Tibial nerve (tissue), 4 donors: ENCODE measurements around the gene TEX47. TPM values are rescaled to one million over a fixed set of nuclear protein-coding genes. Genes with fewer than 3 reads are reported as not detected.

Source experiments
- DNase-seq, 2 donors: peaks; one replicate each; pipeline ENCODE4 v3.0.0-alpha.2; 2019; ENCODE audit warnings: low spot score in 2 of 2
- H3K27ac ChIP-seq, 4 donors: fragments of 200-600 bp; sonication (generic) in 3 of 4; one replicate each; pipeline ENCODE4 v1.5.1; 2017 to 2019; ENCODE audit warnings: mild to moderate bottlenecking in 1 of 4
- H3K27me3 ChIP-seq, 2 donors: fragments of 200-600 bp; sonication (generic) in 1 of 2; one replicate each; pipeline versions ENCODE4 v1.5.1 to v1.6.0; 2017 to 2019
- H3K36me3 ChIP-seq, 3 donors: fragments of 200-600 bp; sonication (generic); one replicate each; pipeline ENCODE4 v1.5.1; 2018 to 2019
- H3K4me1 ChIP-seq, 4 donors: fragments of 200-600 bp; sonication (generic) in 3 of 4; one replicate each; pipeline ENCODE4 v1.5.1; 2017 to 2019
- H3K4me3 ChIP-seq, 4 donors: fragments of 200-600 bp; sonication (generic) in 3 of 4; one replicate each; pipeline ENCODE4 v1.5.1; 2017 to 2019; ENCODE audit warnings: mild to moderate bottlenecking in 1 of 4, moderate library complexity in 1 of 4
- H3K9me3 ChIP-seq, 4 donors: fragments of 200-600 bp; sonication (generic) in 3 of 4; one replicate each; pipeline ENCODE4 v1.5.1; 2017 to 2019
- CTCF ChIP-seq, 5 experiments: fragments of 200-600 bp in 3 of 5; fragments of 450-650 bp in 2 of 5; sonication (generic) in 3 of 5; IDR thresholded peaks; one replicate each; pipeline ENCODE4 v1.5.1; 2016 to 2019; ENCODE audit warnings: antibody characterized with exemption in 5 of 5, mild to moderate bottlenecking in 3 of 5, moderate library complexity in 2 of 5
- EP300 ChIP-seq, 2 donors: sonication (generic); formaldehyde crosslinking; IDR thresholded peaks; one replicate each; pipeline ENCODE4 v1.6.1; 2017; ENCODE audit warnings: antibody characterized with exemption in 2 of 2, mild to moderate bottlenecking in 1 of 2
- POLR2A ChIP-seq, 2 donors: fragments of 450-650 bp; IDR thresholded peaks; one replicate each; pipeline ENCODE4 v1.6.1; 2017; ENCODE audit warnings: antibody characterized with exemption in 2 of 2, mild to moderate bottlenecking in 2 of 2, moderate library complexity in 2 of 2
- WGBS, 2 donors: methylation state at CpG; one replicate each; pipeline ENCODE4 v1.1.5; 2018; 5-methylcytosine and 5-hydroxymethylcytosine counted together
- total RNA-seq, 4 donors: library from RNA; depleted of rRNA; stranded (reverse); fragments of >200 nt; gene quantifications; one replicate each; pipeline ENCODE4 v1.1.0, GENCODE V29; 2016

The TEX47 gene
- total RNA-seq = not detected

- no peak for DNase-seq
- TF ChIP-seq CTCF (IDR thresholded peaks at IDR 0.05) = no peak
- 75% methylated on average over 7 of the region's 7 CpGs for WGBS, 2 donors
- no peaks in the 10 kb centered on the region for H3K27me3 ChIP-seq
- no peak within 1 kb of the TSS for H3K27ac ChIP-seq
- no peaks in the 10 kb centered on the region for H3K4me1 ChIP-seq
- H3K36me3 ChIP-seq = no peaks in the 10 kb centered on the region
- no peaks in the 10 kb centered on the region for H3K9me3 ChIP-seq
- H3K4me3 ChIP-seq = no peak within 1 kb of the TSS
Measured at GRCh38 chr7:88795553-88795952, at the start of gene TEX47. Gene TEX47, minus strand, starts transcription at chr7:88795737. Its CDS starts 795 bp downstream, at chr7:88794942.

GRCh38 chr7:88845091-88845490, 49.6 kb upstream of the TEX47 start:
- H3K27ac ChIP-seq = no peak overlapping the region
- TF ChIP-seq POLR2A (IDR thresholded peaks at IDR 0.05) (no peak), EP300 (IDR thresholded peaks at IDR 0.05) (no peak), CTCF (IDR thresholded peaks at IDR 0.05) (no peak)
- H3K4me1 ChIP-seq = no peaks in the 10 kb centered on the region
- H3K4me3 ChIP-seq = no peak overlapping the region
- no peaks in the 10 kb centered on the region for H3K36me3 ChIP-seq
- no peaks in the 10 kb centered on the region for H3K27me3 ChIP-seq
- no peaks in the 10 kb centered on the region for H3K9me3 ChIP-seq
- no peak for DNase-seq
- WGBS, 2 donors = 86 to 87% methylated on average over 12 of the region's 12 CpGs

GRCh38 chr7:88842201-88842600, 46.7 kb upstream of the TEX47 start:
- H3K27me3 ChIP-seq = no peaks in the 10 kb centered on the region
- H3K27ac ChIP-seq = no peak overlapping the region
- no peaks in the 10 kb centered on the region for H3K9me3 ChIP-seq
- DNase-seq = no peak
- H3K4me3 ChIP-seq = no peak overlapping the region
- TF ChIP-seq POLR2A (IDR thresholded peaks at IDR 0.05) (no peak), EP300 (IDR thresholded peaks at IDR 0.05) (no peak), CTCF (IDR thresholded peaks at IDR 0.05) (no peak)
- H3K4me1 ChIP-seq = no peaks in the 10 kb centered on the region
- H3K36me3 ChIP-seq = no peaks in the 10 kb centered on the region

- Histone ChIP-seq H3K27me3 (no peaks in the 10 kb centered on the region), H3K9me3 (no peaks in the 10 kb centered on the region), H3K27ac (no peak overlapping the region), H3K4me3 (no peak overlapping the region), H3K36me3 (no peaks in the 10 kb centered on the region), H3K4me1 (no peaks in the 10 kb centered on the region)
- TF ChIP-seq POLR2A (IDR thresholded peaks at IDR 0.05) (no peak), CTCF (IDR thresholded peaks at IDR 0.05) (peak in 3 of 5 experiments; percentile 22 to 44 (median 35))
- 29 to 33% methylated on average over 3 of the region's 3 CpGs for WGBS, 2 donors
- DNase-seq = peak in 1 of 2 donors; percentile 20
Measured at GRCh38 chr7:88835147-88835728, 39.7 kb upstream of the TEX47 start.

GRCh38 chr7:88826222-88826621, 30.7 kb upstream of the TEX47 start:
- Histone ChIP-seq H3K36me3 (no peaks in the 10 kb centered on the region), H3K4me1 (no peaks in the 10 kb centered on the region), H3K27me3 (no peaks in the 10 kb centered on the region), H3K27ac (no peak overlapping the region), H3K9me3 (no peaks in the 10 kb centered on the region), H3K4me3 (no peak overlapping the region)
- 69 to 71% methylated on average over 3 of the region's 3 CpGs for WGBS, 2 donors
- no peak for TF ChIP-seq EP300 (IDR thresholded peaks at IDR 0.05)
- no peak for TF ChIP-seq CTCF (IDR thresholded peaks at IDR 0.05)
- TF ChIP-seq POLR2A (IDR thresholded peaks at IDR 0.05) = no peak
- DNase-seq = no peak
